ENCODE data around the gene CELSR1. TPM values are rescaled to one million over a fixed set of nuclear protein-coding genes. Genes with fewer than 3 reads are reported as not detected.

The CELSR1 gene
- total RNA-seq, 2 donors from 2014 or later: 24.4 to 34.1 TPM

GRCh38 chr22:46445771-46446420 lies 91.5 kb downstream of the CELSR1 start:
- no peaks in the 10 kb centered on the region for H3K36me3 Mint-ChIP-seq (ENCODE audit: low read depth)
- no peak for TF ChIP-seq CTCF (conservative IDR thresholded peaks at IDR 0.05)
- 92 to 94% methylated on average over 10 to 21 of the region's 21 CpGs for whole genome bisulfite sequencing, 2 experiments (ENCODE audit: insufficient coverage in 1 of 2, insufficient read length in 1 of 2)
- peak overlapping the region; percentile 3 for H3K27ac ChIP-seq (ENCODE audit: low read depth, low read length)
- H3K4me3 Mint-ChIP-seq: no peak overlapping the region
- H3K9me3 Mint-ChIP-seq: no peaks in the 10 kb centered on the region
- H3K36me3 ChIP-seq (ENCODE audit: control insufficient read depth, insufficient read depth, low read length): no peaks in the 10 kb centered on the region
- H3K4me1 ChIP-seq (ENCODE audit: control insufficient read depth, insufficient read depth, low read length): no peaks in the 10 kb centered on the region
- no peaks in the 10 kb centered on the region for H3K27me3 ChIP-seq (ENCODE audit: control insufficient read depth, insufficient read depth, low read length, poor library complexity, severe bottlenecking)
- H3K27me3 Mint-ChIP-seq (ENCODE audit: insufficient read depth): no peaks in the 10 kb centered on the region
- DNase-seq: peak; percentile 48
- no peak overlapping the region for H3K9ac ChIP-seq (ENCODE audit: extremely low read depth, low read length, poor library complexity, severe bottlenecking)
- H3K4me1 Mint-ChIP-seq: peaks cover 25% of the 10 kb centered on the region
- no peak overlapping the region for H3K27ac Mint-ChIP-seq
- no peaks in the 10 kb centered on the region for H3K9me3 ChIP-seq (ENCODE audit: control insufficient read depth, low read length)
- no peak overlapping the region for H3K4me3 ChIP-seq (ENCODE audit: low read length)

DNA sequence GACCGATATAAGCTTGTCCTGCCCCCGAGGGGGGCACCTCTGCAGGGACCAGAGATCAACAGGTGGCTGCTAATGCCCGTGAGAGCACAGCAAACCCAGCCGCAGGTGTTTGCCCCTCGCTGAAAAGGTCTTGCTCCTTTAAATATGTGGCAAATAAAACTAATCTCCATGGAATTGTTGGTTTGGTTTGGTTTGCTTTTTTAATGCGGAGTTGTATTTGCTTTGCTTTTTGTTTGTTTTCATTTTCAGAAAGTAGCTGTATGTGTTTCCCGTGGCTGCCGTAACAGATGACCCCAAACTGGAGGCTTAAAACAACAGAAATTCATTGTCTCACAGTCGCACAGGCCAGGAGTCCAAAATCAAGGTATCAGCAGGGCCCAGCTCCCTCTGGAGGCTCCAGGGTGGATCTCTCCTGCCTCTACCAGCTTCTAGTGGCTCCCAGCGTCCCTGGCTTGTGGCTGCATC lies 93.0 kb downstream of the CELSR1 start:
- no peaks in the 10 kb centered on the region for H3K36me3 ChIP-seq (ENCODE audit: control insufficient read depth, insufficient read depth, low read length)
- no peak overlapping the region for H3K4me3 Mint-ChIP-seq
- H3K27ac ChIP-seq (ENCODE audit: low read depth, low read length): no peak overlapping the region
- H3K36me3 Mint-ChIP-seq (ENCODE audit: low read depth): no peaks in the 10 kb centered on the region
- H3K9me3 ChIP-seq (ENCODE audit: control insufficient read depth, low read length): no peaks in the 10 kb centered on the region
- WGBS, 2 experiments (ENCODE audit: insufficient coverage in 1 of 2, insufficient read length in 1 of 2): 85 to 93% methylated on average over 8 to 10 of the region's 10 CpGs
- H3K9ac ChIP-seq (ENCODE audit: extremely low read depth, low read length, poor library complexity, severe bottlenecking): no peak overlapping the region
- H3K4me3 ChIP-seq (ENCODE audit: low read length): no peak overlapping the region
- no peaks in the 10 kb centered on the region for H3K9me3 Mint-ChIP-seq
- H3K27me3 ChIP-seq (ENCODE audit: control insufficient read depth, insufficient read depth, low read length, poor library complexity, severe bottlenecking): no peaks in the 10 kb centered on the region
- peak; percentile 60 for TF ChIP-seq CTCF (conservative IDR thresholded peaks at IDR 0.05)
- DNase-seq: peak; percentile 71
- H3K4me1 Mint-ChIP-seq: peaks cover 21% of the 10 kb centered on the region
- H3K4me1 ChIP-seq (ENCODE audit: control insufficient read depth, insufficient read depth, low read length): no peaks in the 10 kb centered on the region
- no peaks in the 10 kb centered on the region for H3K27me3 Mint-ChIP-seq (ENCODE audit: insufficient read depth)
- H3K27ac Mint-ChIP-seq: peak overlapping the region; percentile 68

DNA sequence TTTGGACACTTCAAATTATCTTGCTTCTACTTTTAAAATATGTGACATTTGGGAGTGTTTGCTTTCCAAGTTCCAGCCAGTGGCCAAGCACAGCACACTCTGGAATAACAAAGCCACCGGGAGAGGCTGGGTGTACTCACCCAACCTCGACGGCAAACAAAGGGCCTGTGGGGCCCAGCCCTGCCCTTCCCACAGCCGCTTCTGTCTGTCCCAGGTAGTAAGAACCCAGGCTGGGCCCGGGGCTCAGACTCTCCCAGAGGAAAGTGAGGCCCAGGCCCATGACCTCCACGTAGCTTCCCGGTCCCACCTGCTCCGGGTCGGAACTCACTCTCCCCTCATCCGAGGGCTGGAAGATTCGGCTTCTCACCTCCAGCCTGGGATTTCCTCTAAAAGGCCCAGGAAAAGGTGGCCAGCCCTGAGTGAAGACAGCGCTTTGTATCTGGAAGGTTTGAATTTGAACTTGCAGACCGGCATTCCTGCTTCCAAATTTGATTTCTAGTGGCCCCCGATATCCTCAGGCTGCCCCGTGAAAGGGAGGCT lies 93.5 kb downstream of the CELSR1 start:
- Mint-ChIP-seq H3K27ac (peak overlapping the region; percentile 65), H3K4me3 (no peak overlapping the region), H3K27me3 (ENCODE audit: insufficient read depth) (no peaks in the 10 kb centered on the region), H3K36me3 (ENCODE audit: low read depth) (no peaks in the 10 kb centered on the region), H3K9me3 (no peaks in the 10 kb centered on the region), H3K4me1 (peaks cover 21% of the 10 kb centered on the region)
- 89 to 90% methylated on average over 11 to 15 of the region's 15 CpGs for WGBS, 2 experiments (ENCODE audit: insufficient coverage in 1 of 2, insufficient read length in 1 of 2)
- no peak overlapping the region for H3K27ac ChIP-seq (ENCODE audit: low read depth, low read length)
- DNase-seq: peak; percentile 55
- no peaks in the 10 kb centered on the region for H3K4me1 ChIP-seq (ENCODE audit: control insufficient read depth, insufficient read depth, low read length)
- no peaks in the 10 kb centered on the region for H3K36me3 ChIP-seq (ENCODE audit: control insufficient read depth, insufficient read depth, low read length)
- H3K9ac ChIP-seq (ENCODE audit: extremely low read depth, low read length, poor library complexity, severe bottlenecking): no peak overlapping the region
- no peak for TF ChIP-seq CTCF (conservative IDR thresholded peaks at IDR 0.05)
- no peak overlapping the region for H3K4me3 ChIP-seq (ENCODE audit: low read length)
- H3K9me3 ChIP-seq (ENCODE audit: control insufficient read depth, low read length): no peaks in the 10 kb centered on the region
- H3K27me3 ChIP-seq (ENCODE audit: control insufficient read depth, insufficient read depth, low read length, poor library complexity, severe bottlenecking): no peaks in the 10 kb centered on the region
